ENCODE measurements around the gene CAPN13.

Gene CAPN13

GRCh38 chr2:30752811-30753210, 54.4 kb downstream of the CAPN13 start:
- no peak overlapping the region for H2AFZ ChIP-seq (ENCODE audit: low read length)
- H3K9ac ChIP-seq (ENCODE audit: low read length) = no peak overlapping the region
- no peaks in the 10 kb centered on the region for H4K20me1 ChIP-seq (ENCODE audit: insufficient read depth, low read length)
- H3K9me3 ChIP-seq (ENCODE audit: low read length) = no peaks in the 10 kb centered on the region
- H3K9me2 ChIP-seq (ENCODE audit: low read depth, low read length) = no peaks in the 10 kb centered on the region
- H3K79me2 ChIP-seq (ENCODE audit: insufficient read depth, low read length) = no peaks in the 10 kb centered on the region
- no peak for TF ChIP-seq CTCF (IDR thresholded peaks at IDR 0.05; ENCODE audit: low read length)
- TF ChIP-seq EZH2 (IDR thresholded peaks at IDR 0.05; ENCODE audit: borderline replicate concordance, low read length) = no peak
- 0 out of 2 replicates have a peak, but pooled peaks cover 5% of the 10 kb centered on the region for H3K27me3 ChIP-seq (ENCODE audit: insufficient read depth, low read length)
- H3K27ac ChIP-seq (ENCODE audit: low read depth, low read length, poor library complexity, severe bottlenecking) = no peak overlapping the region
- no peaks in the 10 kb centered on the region for H3K36me3 ChIP-seq (ENCODE audit: insufficient read depth, low read length)
- H3K4me1 ChIP-seq (ENCODE audit: insufficient read depth, low read length, severe bottlenecking) = no peaks in the 10 kb centered on the region
- no peaks in the 10 kb centered on the region for H3F3A ChIP-seq (ENCODE audit: insufficient read depth, low read length)
- H3K4me3 ChIP-seq (ENCODE audit: low read depth, low read length, poor library complexity, severe bottlenecking) = no peak overlapping the region
- no peak overlapping the region for H3K4me2 ChIP-seq (ENCODE audit: low read length)

- H3K4me3 ChIP-seq (ENCODE audit: low read depth, low read length, poor library complexity, severe bottlenecking) = no peak overlapping the region
- no peaks in the 10 kb centered on the region for H4K20me1 ChIP-seq (ENCODE audit: insufficient read depth, low read length)
- H3K9ac ChIP-seq (ENCODE audit: low read length) = no peak overlapping the region
- H3K4me2 ChIP-seq (ENCODE audit: low read length) = no peak overlapping the region
- no peaks in the 10 kb centered on the region for H3K27me3 ChIP-seq (ENCODE audit: insufficient read depth, low read length)
- no peaks in the 10 kb centered on the region for H3K36me3 ChIP-seq (ENCODE audit: insufficient read depth, low read length)
- H3K4me1 ChIP-seq (ENCODE audit: insufficient read depth, low read length, severe bottlenecking) = no peaks in the 10 kb centered on the region
- H3K79me2 ChIP-seq (ENCODE audit: insufficient read depth, low read length) = no peaks in the 10 kb centered on the region
- H3K9me3 ChIP-seq (ENCODE audit: low read length) = no peaks in the 10 kb centered on the region
- TF ChIP-seq CTCF (IDR thresholded peaks at IDR 0.05; ENCODE audit: low read length) (no peak), EZH2 (IDR thresholded peaks at IDR 0.05; ENCODE audit: borderline replicate concordance, low read length) (no peak)
- no peak overlapping the region for H3K27ac ChIP-seq (ENCODE audit: low read depth, low read length, poor library complexity, severe bottlenecking)
- H2AFZ ChIP-seq (ENCODE audit: low read length) = no peak overlapping the region
- no peaks in the 10 kb centered on the region for H3F3A ChIP-seq (ENCODE audit: insufficient read depth, low read length)
- no peaks in the 10 kb centered on the region for H3K9me2 ChIP-seq (ENCODE audit: low read depth, low read length)
Measured at GRCh38 chr2:30747206-30747605, 60.0 kb downstream of the CAPN13 start.

GRCh38 chr2:30744823-30745222, 62.4 kb downstream of the CAPN13 start:
- H3K9me2 ChIP-seq (ENCODE audit: low read depth, low read length) = no peaks in the 10 kb centered on the region
- H2AFZ ChIP-seq (ENCODE audit: low read length) = no peak overlapping the region
- H3F3A ChIP-seq (ENCODE audit: insufficient read depth, low read length) = no peaks in the 10 kb centered on the region
- H3K4me3 ChIP-seq (ENCODE audit: low read depth, low read length, poor library complexity, severe bottlenecking) = no peak overlapping the region
- H3K27ac ChIP-seq (ENCODE audit: low read depth, low read length, poor library complexity, severe bottlenecking) = no peak overlapping the region
- TF ChIP-seq EZH2 (IDR thresholded peaks at IDR 0.05; ENCODE audit: borderline replicate concordance, low read length) (no peak), CTCF (IDR thresholded peaks at IDR 0.05; ENCODE audit: low read length) (no peak)
- H3K9me3 ChIP-seq (ENCODE audit: low read length) = no peaks in the 10 kb centered on the region
- H3K4me1 ChIP-seq (ENCODE audit: insufficient read depth, low read length, severe bottlenecking) = no peaks in the 10 kb centered on the region
- no peaks in the 10 kb centered on the region for H3K79me2 ChIP-seq (ENCODE audit: insufficient read depth, low read length)
- no peak overlapping the region for H3K4me2 ChIP-seq (ENCODE audit: low read length)
- no peaks in the 10 kb centered on the region for H3K36me3 ChIP-seq (ENCODE audit: insufficient read depth, low read length)
- H3K27me3 ChIP-seq (ENCODE audit: insufficient read depth, low read length) = no peaks in the 10 kb centered on the region; the same call in 1 of the 2 replicates
- H3K9ac ChIP-seq (ENCODE audit: low read length) = no peak overlapping the region
- H4K20me1 ChIP-seq (ENCODE audit: insufficient read depth, low read length) = no peaks in the 10 kb centered on the region
